ENCODE measurements around the gene MME. TPM values are rescaled to one million over a fixed set of nuclear protein-coding genes. Genes with fewer than 3 reads are reported as not detected.

Gene MME
- total RNA-seq, 1 donor = 102 TPM

GRCh38 chr3:155138677-155139076, 58.6 kb downstream of the MME start:
- Histone ChIP-seq H3K4me3 (ENCODE audit: insufficient read depth, low read length) (no peak overlapping the region), H2AFZ (ENCODE audit: low read length) (no peak overlapping the region), H4K20me1 (ENCODE audit: insufficient read depth, low read length) (no peaks in the 10 kb centered on the region), H3K4me1 (ENCODE audit: insufficient read depth, low read length) (no peaks in the 10 kb centered on the region), H3K9me3 (ENCODE audit: low read depth, low read length) (no peaks in the 10 kb centered on the region), H3K79me2 (ENCODE audit: insufficient read depth, low read length) (no peaks in the 10 kb centered on the region), H3K27me3 (ENCODE audit: insufficient read depth, low read length) (no peaks in the 10 kb centered on the region), H3K4me2 (ENCODE audit: insufficient read depth, low read length) (no peak overlapping the region), H3K27ac (ENCODE audit: low read depth, low read length) (no peak overlapping the region), H3K36me3 (ENCODE audit: insufficient read depth, low read length) (no peaks in the 10 kb centered on the region)
- no peak for DNase-seq (ENCODE audit: insufficient read length, low spot score, missing footprints)
- TF ChIP-seq CTCF (IDR thresholded peaks at IDR 0.05; ENCODE audit: extremely low read depth, low read depth, low read length) = no peak

GRCh38 chr3:155147588-155147987, 67.5 kb downstream of the MME start:
- Histone ChIP-seq H3K4me1 (ENCODE audit: insufficient read depth, low read length) (no peaks in the 10 kb centered on the region), H3K9me3 (ENCODE audit: low read depth, low read length) (no peaks in the 10 kb centered on the region), H3K79me2 (ENCODE audit: insufficient read depth, low read length) (no peaks in the 10 kb centered on the region), H3K4me2 (ENCODE audit: insufficient read depth, low read length) (no peak overlapping the region), H3K27me3 (ENCODE audit: insufficient read depth, low read length) (no peaks in the 10 kb centered on the region), H4K20me1 (ENCODE audit: insufficient read depth, low read length) (no peaks in the 10 kb centered on the region), H3K27ac (ENCODE audit: low read depth, low read length) (no peak overlapping the region), H3K36me3 (ENCODE audit: insufficient read depth, low read length) (no peaks in the 10 kb centered on the region), H3K4me3 (ENCODE audit: insufficient read depth, low read length) (no peak overlapping the region), H2AFZ (ENCODE audit: low read length) (no peak overlapping the region)
- TF ChIP-seq CTCF (IDR thresholded peaks at IDR 0.05; ENCODE audit: extremely low read depth, low read depth, low read length) = no peak
- DNase-seq (ENCODE audit: insufficient read length, low spot score, missing footprints) = no peak

- Histone ChIP-seq H3K4me1 (ENCODE audit: insufficient read depth, low read length) (peaks cover 1% of the 10 kb centered on the region), H3K4me3 (ENCODE audit: insufficient read depth, low read length) (no peak overlapping the region), H3K79me2 (ENCODE audit: insufficient read depth, low read length) (no peaks in the 10 kb centered on the region), H3K36me3 (ENCODE audit: insufficient read depth, low read length) (no peaks in the 10 kb centered on the region), H3K9me3 (ENCODE audit: low read depth, low read length) (no peaks in the 10 kb centered on the region), H2AFZ (ENCODE audit: low read length) (no peak overlapping the region), H3K27me3 (ENCODE audit: insufficient read depth, low read length) (no peaks in the 10 kb centered on the region), H3K4me2 (ENCODE audit: insufficient read depth, low read length) (no peak overlapping the region), H3K27ac (ENCODE audit: low read depth, low read length) (no peak overlapping the region), H4K20me1 (ENCODE audit: insufficient read depth, low read length) (no peaks in the 10 kb centered on the region)
- TF ChIP-seq CTCF (IDR thresholded peaks at IDR 0.05; ENCODE audit: extremely low read depth, low read depth, low read length) = no peak
- DNase-seq (ENCODE audit: insufficient read length, low spot score, missing footprints) = no peak
These were observed 69.4 kb downstream of the MME start for GRCh38 chr3:155149494-155149893.

- peak overlapping the region; percentile 17 for H2AFZ ChIP-seq (ENCODE audit: low read length)
- TF ChIP-seq CTCF (IDR thresholded peaks at IDR 0.05; ENCODE audit: extremely low read depth, low read depth, low read length) = no peak
- peaks cover 2% of the 10 kb centered on the region for H3K4me1 ChIP-seq (ENCODE audit: insufficient read depth, low read length)
- H3K27me3 ChIP-seq (ENCODE audit: insufficient read depth, low read length) = no peaks in the 10 kb centered on the region
- no peak overlapping the region for H3K4me2 ChIP-seq (ENCODE audit: insufficient read depth, low read length)
- H3K4me3 ChIP-seq (ENCODE audit: insufficient read depth, low read length) = no peak overlapping the region
- H4K20me1 ChIP-seq (ENCODE audit: insufficient read depth, low read length) = no peaks in the 10 kb centered on the region
- H3K36me3 ChIP-seq (ENCODE audit: insufficient read depth, low read length) = no peaks in the 10 kb centered on the region
- H3K79me2 ChIP-seq (ENCODE audit: insufficient read depth, low read length) = no peaks in the 10 kb centered on the region
- H3K27ac ChIP-seq (ENCODE audit: low read depth, low read length) = no peak overlapping the region
- peak; percentile 34 for DNase-seq (ENCODE audit: insufficient read length, low spot score, missing footprints)
- H3K9me3 ChIP-seq (ENCODE audit: low read depth, low read length) = no peaks in the 10 kb centered on the region
These were observed 73.4 kb downstream of the MME start for GRCh38 chr3:155153242-155154186.
